ENCODE data around the gene CEP89. TPM values are rescaled to one million over a fixed set of nuclear protein-coding genes. Genes with fewer than 3 reads are reported as not detected.

CEP89 gene
- total RNA-seq, 1 experiment from 2014 or later = 27.6 TPM

- no peak overlapping the region for H3K4me3 ChIP-seq (replicated peaks in 1 of 2; ENCODE audit: low read depth in 1 of 2, low read length in 2 of 2)
- H3K9ac ChIP-seq (ENCODE audit: low read length) = no peak overlapping the region
- peaks cover 0 to 9% of the 10 kb centered on the region in 2 experiments; a peak in 3 of 4 replicates for H3K4me1 ChIP-seq (ENCODE audit: control insufficient read depth in 1 of 2, insufficient read depth in 2 of 2, low read length in 2 of 2)
- intact Hi-C loops (cut with micrococcal nuclease) = loop anchor here (1.0 kb wide), 2 partner anchors 138 to 143 kb away; no protein-coding TSS in a partner anchor
- POLR2A ChIA-PET = no interaction called here
- no peaks in the 10 kb centered on the region for H3K27me3 ChIP-seq (ENCODE audit: insufficient read depth, low read length)
- H3K4me2 ChIP-seq (ENCODE audit: low read length) = no peak overlapping the region
- H3K9me3 ChIP-seq (ENCODE audit: control insufficient read depth in 1 of 2, insufficient read depth in 1 of 2, low read depth in 1 of 2, low read length in 2 of 2) = no peaks in the 10 kb centered on the region
- peak; percentile 87 for TF ChIP-seq RAD21 (IDR thresholded peaks at IDR 0.05; ENCODE audit: low read depth)
- no peak for TF ChIP-seq ZNF274 (IDR thresholded peaks at IDR 0.05; ENCODE audit: low read depth, low read length)
- no peak for TF ChIP-seq REST (IDR thresholded peaks at IDR 0.05; ENCODE audit: low read depth)
- TF ChIP-seq MAX (IDR thresholded peaks at IDR 0.05) = no peak
- no peak for TF ChIP-seq JUND (IDR thresholded peaks at IDR 0.05)
- no peak for TF ChIP-seq ATF3 (IDR thresholded peaks at IDR 0.05)
- no peak for TF ChIP-seq CEBPB (IDR thresholded peaks at IDR 0.05; ENCODE audit: low read depth)
- no peak for TF ChIP-seq EZH2 (IDR thresholded peaks at IDR 0.05)
- TF ChIP-seq ZFX (IDR thresholded peaks at IDR 0.05) = no peak
- TF ChIP-seq CTCF (IDR thresholded peaks at IDR 0.05 in 2 of 3, conservative IDR thresholded peaks at IDR 0.05 in 1 of 3; ENCODE audit: borderline replicate concordance in 1 of 3, insufficient read depth in 1 of 3, low read depth in 2 of 3, low read length in 2 of 3) = peak; percentile 81 to 95 (median 82)
- RAD21 ChIA-PET (ENCODE audit: low non-redundant PET in 1 of 2, low total read pairs in 2 of 2, uncharacterized antibody in 2 of 2, unreplicated experiment in 2 of 2) = interaction anchor here in 1 of 2 experiments (1.1 kb wide), 2 partner anchors 84 to 141 kb away, joined by 3 read pairs; no protein-coding TSS in a partner anchor
- no peak overlapping the region for H3K27ac ChIP-seq (ENCODE audit: low read depth, low read length)
- no TSS peak for BruUV-seq (replicated peaks)
- no peaks in the 10 kb centered on the region for H4K20me1 ChIP-seq (ENCODE audit: insufficient read depth)
- CTCF ChIA-PET = interaction anchor here (0.7 to 1.8 kb wide), 6 partner anchors 9 to 190 kb away, joined by 3 to 6 read pairs (median 4); no protein-coding TSS in a partner anchor
- H3K79me2 ChIP-seq (ENCODE audit: insufficient read depth, low read length) = peaks cover 2% of the 10 kb centered on the region
- no peaks in the 10 kb centered on the region for H3K9me2 ChIP-seq (ENCODE audit: insufficient read depth)
- DNase-seq (ENCODE audit: low read depth, low spot score) = peak; percentile 47
- H3K36me3 ChIP-seq (ENCODE audit: control insufficient read depth in 1 of 2, insufficient read depth in 2 of 2, low read length in 2 of 2) = peaks cover 9 to 16% of the 10 kb centered on the region in 2 experiments; a peak in 3 of 4 replicates
- no peak for ATAC-seq
- no peak overlapping the region for H2AFZ ChIP-seq (ENCODE audit: low read depth, low read length, poor library complexity, severe bottlenecking)
These were observed 4.6 kb upstream of the CEP89 start for GRCh38 chr19:32976223-32976805.

All from HCT116 (cell line).